Measurements from ENCODE around the gene KCNJ6. TPM values are rescaled to one million over a fixed set of nuclear protein-coding genes. Genes with fewer than 3 reads are reported as not detected.

The KCNJ6 gene
- total RNA-seq, 1 experiment from 2014 or later: not detected

GRCh38 chr21:37639756-37640155, 276.5 kb downstream of the KCNJ6 start (continued):
- TF ChIP-seq ATF3 (IDR thresholded peaks at IDR 0.05) (no peak), CTCF (IDR thresholded peaks at IDR 0.05 in 2 of 3, conservative IDR thresholded peaks at IDR 0.05 in 1 of 3; ENCODE audit: borderline replicate concordance in 1 of 3, insufficient read depth in 1 of 3, low read depth in 2 of 3, low read length in 2 of 3) (no peak), REST (IDR thresholded peaks at IDR 0.05; ENCODE audit: low read depth) (no peak)

- POLR2A ChIA-PET: no interaction called here
- intact Hi-C loops (cut with micrococcal nuclease): no loop called here
- H2AFZ ChIP-seq (ENCODE audit: low read depth, low read length, poor library complexity, severe bottlenecking): no peak overlapping the region
- CTCF ChIA-PET: no interaction called here
- H3K9me2 ChIP-seq (ENCODE audit: insufficient read depth): no peaks in the 10 kb centered on the region
- H3K4me3 ChIP-seq (replicated peaks in 1 of 2; ENCODE audit: low read depth in 1 of 2, low read length in 2 of 2): no peak overlapping the region
- BruUV-seq (replicated peaks): no TSS peak
- H3K9me3 ChIP-seq (ENCODE audit: control insufficient read depth in 1 of 2, insufficient read depth in 1 of 2, low read depth in 1 of 2, low read length in 2 of 2): no peaks in the 10 kb centered on the region
- no peaks in the 10 kb centered on the region for H4K20me1 ChIP-seq (ENCODE audit: insufficient read depth)
- ATAC-seq: no peak
- H3K27me3 ChIP-seq (ENCODE audit: insufficient read depth, low read length): no peaks in the 10 kb centered on the region
- H3K36me3 ChIP-seq (ENCODE audit: control insufficient read depth in 1 of 2, insufficient read depth in 2 of 2, low read length in 2 of 2): no peaks in the 10 kb centered on the region
- H3K4me1 ChIP-seq (ENCODE audit: control insufficient read depth in 1 of 2, insufficient read depth in 2 of 2, low read length in 2 of 2): no peaks in the 10 kb centered on the region
- no peak for DNase-seq (ENCODE audit: low read depth, low spot score)
- no peak overlapping the region for H3K4me2 ChIP-seq (ENCODE audit: low read length)
- H3K9ac ChIP-seq (ENCODE audit: low read length): no peak overlapping the region
- RAD21 ChIA-PET (ENCODE audit: low non-redundant PET in 1 of 2, low total read pairs in 2 of 2, uncharacterized antibody in 2 of 2, unreplicated experiment in 2 of 2): no interaction called here
- no peak overlapping the region for H3K27ac ChIP-seq (ENCODE audit: low read depth, low read length)
- H3K79me2 ChIP-seq (ENCODE audit: insufficient read depth, low read length): no peaks in the 10 kb centered on the region
- TF ChIP-seq JUND (IDR thresholded peaks at IDR 0.05) (no peak), ZBTB33 (IDR thresholded peaks at IDR 0.05; ENCODE audit: extremely low read depth, insufficient replicate concordance, low read length) (no peak), CEBPB (IDR thresholded peaks at IDR 0.05; ENCODE audit: low read depth) (no peak)
These were observed 280.0 kb downstream of the KCNJ6 start for GRCh38 chr21:37636152-37636860.

All from HCT116 (cell line).